ENCODE results near the gene HAUS3.

Gene HAUS3

GRCh38 chr4:2271279-2272025 is 29.5 kb upstream of the HAUS3 start:
- Histone ChIP-seq H3K4me3 (ENCODE audit: low read depth, low read length) (no peak overlapping the region), H3K9me3 (ENCODE audit: control insufficient read depth, insufficient read depth, low read depth, low read length) (no peaks in the 10 kb centered on the region), H3K4me1 (ENCODE audit: control insufficient read depth, insufficient read depth, low read length) (no peaks in the 10 kb centered on the region), H3K36me3 (ENCODE audit: control insufficient read depth in 2 of 2, insufficient read depth in 1 of 2, low read length in 2 of 2) (no peaks in the 10 kb centered on the region), H3K27ac (ENCODE audit: extremely low read depth, low read depth, low read length) (no peak overlapping the region)
- TF ChIP-seq INSM2 (tag by site-specific recombination; IDR thresholded peaks at IDR 0.05) (no peak), OVOL3 (tag by site-specific recombination; IDR thresholded peaks at IDR 0.05) (no peak), SCRT2 (tag by site-specific recombination; IDR thresholded peaks at IDR 0.05) (no peak), ZIC2 (tag by site-specific recombination; IDR thresholded peaks at IDR 0.05) (peak; percentile 52), ZNF621 (tag by site-specific recombination; IDR thresholded peaks at IDR 0.05) (no peak), ZNF548 (tag by site-specific recombination; IDR thresholded peaks at IDR 0.05) (no peak), ZNF324 (tag by site-specific recombination; IDR thresholded peaks at IDR 0.05) (no peak)
- ChIA-PET POLR2A (interaction anchor here (0.6 kb wide), 1 partner anchor 88 kb away, joined by 3 read pairs; no protein-coding TSS in a partner anchor), CTCF (no interaction called here)

GRCh38 chr4:2270341-2271165 is 28.6 kb upstream of the HAUS3 start:
- H3K36me3 ChIP-seq (ENCODE audit: control insufficient read depth in 2 of 2, insufficient read depth in 1 of 2, low read length in 2 of 2) = no peaks in the 10 kb centered on the region
- POLR2A ChIA-PET = interaction anchor here (0.6 kb wide), 1 partner anchor 89 kb away, joined by 3 read pairs; no protein-coding TSS in a partner anchor
- H3K27ac ChIP-seq (ENCODE audit: extremely low read depth, low read depth, low read length) = no peak overlapping the region
- no peaks in the 10 kb centered on the region for H3K4me1 ChIP-seq (ENCODE audit: control insufficient read depth, insufficient read depth, low read length)
- TF ChIP-seq ZNF785 (tag by site-specific recombination; IDR thresholded peaks at IDR 0.05) (no peak), ZSCAN18 (tag by site-specific recombination; IDR thresholded peaks at IDR 0.05) (no peak), TCF7L2 (IDR thresholded peaks at IDR 0.05; ENCODE audit: borderline replicate concordance, low read depth, low read length) (no peak), ZNF18 (tag by site-specific recombination; IDR thresholded peaks at IDR 0.05) (no peak), KLF8 (tag by site-specific recombination; IDR thresholded peaks at IDR 0.05) (no peak), ZNF843 (tag by site-specific recombination; IDR thresholded peaks at IDR 0.05) (no peak), PATZ1 (tag by site-specific recombination; IDR thresholded peaks at IDR 0.05) (no peak), ZFP3 (tag by site-specific recombination; IDR thresholded peaks at IDR 0.05; ENCODE audit: low read depth) (no peak), ZNF610 (tag by site-specific recombination; IDR thresholded peaks at IDR 0.05; ENCODE audit: borderline replicate concordance) (no peak), ZNF148 (tag by site-specific recombination; IDR thresholded peaks at IDR 0.05; ENCODE audit: borderline replicate concordance) (no peak), ZNF670 (tag by site-specific recombination; IDR thresholded peaks at IDR 0.05; ENCODE audit: low read depth) (no peak), SCRT1 (tag by site-specific recombination; IDR thresholded peaks at IDR 0.05; ENCODE audit: borderline replicate concordance) (no peak), GLIS2 (tag by site-specific recombination; IDR thresholded peaks at IDR 0.05) (no peak)
- CTCF ChIA-PET = no interaction called here
- no peaks in the 10 kb centered on the region for H3K9me3 ChIP-seq (ENCODE audit: control insufficient read depth, insufficient read depth, low read depth, low read length)
- H3K4me3 ChIP-seq (ENCODE audit: low read depth, low read length) = no peak overlapping the region

Data from HEK293 (cell line).